Measurements from ENCODE around the gene UQCRC2.
"Not testable (repeated sequence)": the region's sequence is repeated elsewhere in the genome, so short reads cannot be mapped to it uniquely, and the experiment has no call there.

UQCRC2 gene

DNA sequence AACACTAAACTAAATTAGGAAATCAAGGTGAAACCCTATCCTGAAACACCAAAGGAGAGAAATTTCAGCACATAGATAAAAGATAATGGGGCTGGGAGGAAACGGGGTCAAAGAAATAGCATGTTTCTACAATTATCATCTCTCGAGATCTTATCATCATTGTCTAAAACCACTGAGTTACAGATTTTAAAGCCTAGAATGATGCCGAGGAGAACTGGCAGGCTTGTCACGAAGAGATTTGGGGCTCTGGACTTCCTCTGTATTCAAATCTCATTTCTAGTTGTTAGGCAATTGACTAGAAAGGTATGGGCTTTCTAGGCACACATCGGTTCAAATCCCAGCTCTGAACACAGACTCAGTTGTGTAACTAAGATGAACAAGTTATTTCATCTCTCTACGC lies 38.5 kb downstream of the UQCRC2 start:
- DNase-seq (ENCODE audit: insufficient read length, low spot score) (no peak), FAIRE-seq (no peak)
- no peak for TF ChIP-seq POLR2AphosphoS5 (IDR thresholded peaks at IDR 0.05; ENCODE audit: low read depth, low read length)
- no peak for TF ChIP-seq POU2F2 (IDR thresholded peaks at IDR 0.05; ENCODE audit: low read depth, low read length)

DNA sequence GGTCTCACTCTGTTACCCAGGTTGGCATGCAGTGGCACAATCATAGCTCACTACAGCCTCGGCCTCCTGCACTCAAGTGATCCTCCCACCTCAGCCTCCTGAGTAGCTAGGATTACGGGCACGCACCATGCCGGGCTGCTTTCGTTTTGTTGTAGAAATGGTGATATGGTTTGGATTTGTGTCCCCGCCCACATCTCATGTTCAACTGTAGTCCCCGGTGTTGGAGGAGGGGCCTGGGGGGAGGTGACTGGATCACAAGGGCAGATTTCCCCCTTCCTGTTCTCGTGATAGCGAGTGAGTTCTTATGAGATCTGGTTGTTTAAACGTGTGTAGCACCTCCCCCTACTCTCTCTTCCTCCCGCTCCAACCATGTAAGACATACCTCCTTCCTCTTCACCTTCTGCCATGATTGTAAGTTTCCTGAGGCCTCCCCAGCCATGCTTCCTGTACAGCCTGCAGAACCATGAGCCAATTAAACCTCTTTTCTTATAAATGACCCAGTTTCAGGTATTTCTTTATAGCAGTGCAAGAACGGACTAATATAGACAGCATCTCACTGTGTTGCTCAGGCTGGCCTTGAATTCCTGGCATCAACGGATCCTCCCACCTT lies 41.8 kb downstream of the UQCRC2 start:
- FAIRE-seq = no peak
- DNase-seq (ENCODE audit: insufficient read length, low spot score) = no peak
- TF ChIP-seq PAX5 (IDR thresholded peaks at IDR 0.05; ENCODE audit: insufficient read depth, low read length, severe bottlenecking) = no peak
- no peak for TF ChIP-seq TAF1 (IDR thresholded peaks at IDR 0.05; ENCODE audit: low read depth, low read length)
- TF ChIP-seq SPI1 (IDR thresholded peaks at IDR 0.05; ENCODE audit: low read depth, low read length) = no peak
- no peak for TF ChIP-seq POU2F2 (IDR thresholded peaks at IDR 0.05; ENCODE audit: low read depth, low read length)
- no peak for TF ChIP-seq POLR2A (IDR thresholded peaks at IDR 0.05; ENCODE audit: low read depth, low read length)
- no peak for TF ChIP-seq POLR2AphosphoS5 (IDR thresholded peaks at IDR 0.05; ENCODE audit: low read depth, low read length)

DNA sequence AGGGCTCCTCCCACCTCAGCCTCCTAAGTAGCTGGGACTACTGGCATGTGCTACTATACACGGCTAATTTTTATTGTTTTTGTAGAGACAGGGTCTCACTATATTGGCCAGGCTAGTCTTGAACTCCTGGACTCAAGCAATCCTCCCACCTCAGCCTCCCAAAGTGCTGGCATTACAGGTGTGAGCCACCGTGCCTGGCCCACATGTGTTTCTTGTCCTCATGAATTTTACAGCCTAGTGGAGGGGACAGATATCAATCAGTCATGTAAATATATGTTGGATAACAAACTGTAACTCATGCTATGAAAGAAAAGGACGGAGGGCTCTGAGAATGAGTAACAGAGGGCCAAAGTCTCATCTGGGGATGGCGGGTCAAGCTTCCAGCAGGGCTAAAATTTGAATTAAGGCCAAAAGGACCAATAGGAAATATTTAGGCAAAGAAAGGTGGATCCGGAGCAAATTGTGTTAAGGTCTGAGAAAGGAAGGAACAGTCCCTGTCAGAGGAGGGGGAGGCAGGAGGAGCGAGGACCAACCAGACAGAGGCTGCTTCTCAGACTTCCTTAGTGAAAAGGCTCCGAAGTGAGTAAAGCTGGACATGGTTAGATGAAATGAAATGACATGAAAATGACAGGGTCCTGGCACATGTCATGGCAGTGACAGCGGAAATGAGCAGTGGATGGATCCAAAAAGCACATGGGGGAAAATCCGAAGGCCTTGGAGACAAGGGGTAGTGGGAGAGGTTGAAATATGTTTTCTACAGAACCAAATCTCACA lies 43.9 kb downstream of the UQCRC2 start:
- DNase-seq (ENCODE audit: insufficient read length, low spot score) = no peak
- no peak for FAIRE-seq
- TF ChIP-seq PAX5 (IDR thresholded peaks at IDR 0.05; ENCODE audit: insufficient read depth, low read length, severe bottlenecking) (no peak), POU2F2 (IDR thresholded peaks at IDR 0.05; ENCODE audit: low read depth, low read length) (no peak), SPI1 (IDR thresholded peaks at IDR 0.05; ENCODE audit: low read depth, low read length) (no peak), POLR2A (IDR thresholded peaks at IDR 0.05; ENCODE audit: low read depth, low read length) (no peak)

DNA sequence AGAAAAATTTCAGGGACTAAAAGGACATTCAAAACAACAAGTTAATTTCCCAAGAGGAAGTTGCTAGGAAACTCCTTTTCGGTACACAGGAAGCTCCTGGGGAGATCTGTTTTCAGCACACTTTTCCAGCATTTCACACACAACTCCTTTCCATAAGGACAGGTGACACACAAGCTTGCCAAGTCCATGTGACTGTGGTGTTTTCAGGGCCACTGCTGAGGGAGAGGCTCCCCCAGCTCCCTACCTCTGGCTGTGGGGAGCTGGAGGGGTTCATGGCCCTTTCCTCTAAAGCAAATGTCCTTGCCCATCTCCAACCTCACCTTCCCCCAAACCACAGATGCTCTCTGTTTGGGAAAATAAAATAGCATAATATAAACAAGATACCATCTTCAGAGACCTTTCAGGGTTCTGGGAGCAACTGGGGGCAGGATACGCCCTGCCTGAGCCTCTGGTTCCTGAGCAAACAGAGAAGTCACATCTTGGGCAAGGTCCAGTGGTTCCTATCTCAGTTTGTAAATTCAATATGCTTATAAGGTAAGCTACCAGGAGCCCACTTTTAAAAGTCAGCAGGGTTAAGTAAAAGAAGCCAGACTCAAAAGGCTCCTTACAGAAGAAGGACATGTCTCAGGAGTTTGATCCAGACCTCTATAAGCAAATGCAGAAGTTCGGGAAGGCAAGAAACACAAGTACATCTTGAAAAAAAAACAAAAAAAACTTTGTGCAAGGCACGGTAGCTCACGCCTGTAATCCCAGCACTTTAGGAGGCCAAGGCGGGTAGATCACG lies 44.7 kb downstream of the UQCRC2 start:
- TF ChIP-seq TAF1 (IDR thresholded peaks at IDR 0.05; ENCODE audit: low read depth, low read length) (no peak), SPI1 (IDR thresholded peaks at IDR 0.05; ENCODE audit: low read depth, low read length) (no peak), POLR2A (IDR thresholded peaks at IDR 0.05; ENCODE audit: low read depth, low read length) (no peak)
- FAIRE-seq = no peak
- no peak for DNase-seq (ENCODE audit: insufficient read length, low spot score)

DNA sequence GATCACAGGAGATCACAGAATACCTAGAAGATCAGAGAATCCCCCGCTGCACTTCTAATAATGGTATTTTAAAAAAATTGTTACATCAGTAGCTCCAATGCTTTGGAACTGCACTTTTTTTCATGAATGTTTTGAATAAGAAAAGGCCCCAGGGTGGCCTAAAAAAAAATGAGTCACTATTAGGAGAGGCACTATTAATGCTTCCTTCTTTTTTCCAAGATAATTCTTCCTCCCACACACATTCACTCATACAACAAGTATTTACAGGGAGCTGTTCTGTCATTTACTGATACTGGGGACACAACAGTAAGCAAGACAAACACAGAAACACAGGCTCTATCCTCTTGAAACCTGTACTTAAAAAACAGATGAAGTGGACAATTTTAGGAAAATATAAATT lies 48.4 kb downstream of the UQCRC2 start:
- no peak for FAIRE-seq

DNA sequence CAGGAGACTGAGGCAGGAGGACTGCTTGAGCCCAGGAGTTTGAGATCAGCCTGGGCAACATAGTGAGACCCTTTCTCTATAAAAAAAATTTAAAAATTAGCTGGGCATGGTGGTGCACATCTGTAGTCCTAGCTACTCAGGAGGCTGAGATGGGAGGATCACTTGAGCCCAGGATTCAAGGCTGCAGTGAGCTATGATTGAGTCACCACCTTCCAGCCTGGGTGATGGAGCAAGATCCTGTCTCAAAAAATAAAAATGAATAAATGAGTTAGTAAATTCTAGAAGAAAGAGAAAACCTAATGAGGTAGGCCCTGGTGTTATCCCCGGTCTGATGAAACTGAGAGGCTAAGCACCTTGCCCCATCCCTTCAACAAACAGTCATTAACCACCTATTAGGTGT lies 48.9 kb downstream of the UQCRC2 start:
- DNase-seq (ENCODE audit: insufficient read length, low spot score); FAIRE-seq: not testable (repeated sequence)

More for the DNA sequence above, 48.4 kb downstream of the UQCRC2 start:
- no peak for TF ChIP-seq PAX5 (IDR thresholded peaks at IDR 0.05; ENCODE audit: insufficient read depth, low read length, severe bottlenecking)
- TF ChIP-seq TAF1 (IDR thresholded peaks at IDR 0.05; ENCODE audit: low read depth, low read length) = no peak
- no peak for TF ChIP-seq POU2F2 (IDR thresholded peaks at IDR 0.05; ENCODE audit: low read depth, low read length)
- no peak for TF ChIP-seq POLR2A (IDR thresholded peaks at IDR 0.05; ENCODE audit: low read depth, low read length)
- no peak for TF ChIP-seq SPI1 (IDR thresholded peaks at IDR 0.05; ENCODE audit: low read depth, low read length)
- TF ChIP-seq POLR2AphosphoS5 (IDR thresholded peaks at IDR 0.05; ENCODE audit: low read depth, low read length) = no peak
- DNase-seq (ENCODE audit: insufficient read length, low spot score) = no peak

DNA sequence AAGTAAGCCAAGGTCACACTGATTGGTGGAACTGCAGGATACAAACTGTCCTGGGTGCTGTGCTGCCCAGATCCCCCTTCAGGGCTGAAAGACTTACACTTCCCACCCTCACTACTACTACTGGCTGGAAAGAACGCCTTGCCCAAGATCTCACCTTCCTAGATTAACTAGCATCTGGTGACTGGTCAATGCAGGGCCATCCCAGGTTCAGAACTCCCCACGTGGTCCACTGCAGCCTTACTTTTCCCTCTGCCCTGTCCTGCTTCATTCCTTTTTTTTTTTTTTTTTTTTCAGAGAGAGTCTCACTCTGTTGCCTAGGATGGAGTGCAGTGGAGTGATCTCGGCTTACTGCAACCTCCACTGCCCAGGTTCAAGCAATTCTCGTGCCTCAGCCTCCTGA lies 50.0 kb downstream of the UQCRC2 start:
- no peak for FAIRE-seq
- TF ChIP-seq POLR2AphosphoS5 (IDR thresholded peaks at IDR 0.05; ENCODE audit: low read depth, low read length) (no peak), PAX5 (IDR thresholded peaks at IDR 0.05; ENCODE audit: insufficient read depth, low read length, severe bottlenecking) (no peak), SPI1 (IDR thresholded peaks at IDR 0.05; ENCODE audit: low read depth, low read length) (no peak), POLR2A (IDR thresholded peaks at IDR 0.05; ENCODE audit: low read depth, low read length) (no peak), TAF1 (IDR thresholded peaks at IDR 0.05; ENCODE audit: low read depth, low read length) (no peak), POU2F2 (IDR thresholded peaks at IDR 0.05; ENCODE audit: low read depth, low read length) (no peak)

DNA sequence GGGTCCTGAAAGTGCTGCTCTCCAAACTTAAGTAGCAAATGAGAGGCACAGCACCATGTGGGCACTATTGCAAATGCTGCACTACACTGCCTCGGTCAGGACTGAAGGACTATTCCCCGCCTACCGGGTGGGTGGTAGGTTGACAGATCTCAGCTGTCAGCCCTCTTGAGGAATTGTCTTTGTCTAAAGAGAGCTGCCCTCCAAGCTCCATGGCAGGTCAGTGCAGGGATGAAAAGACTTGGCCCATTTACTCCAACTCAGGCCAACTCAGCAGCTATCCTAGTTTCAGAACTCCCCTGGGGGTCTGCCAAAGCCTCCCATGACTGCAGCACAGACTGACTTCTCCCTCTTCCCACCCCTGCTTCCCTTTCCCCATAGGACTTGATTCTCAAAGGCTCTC lies 51.2 kb downstream of the UQCRC2 start:
- no peak for TF ChIP-seq TAF1 (IDR thresholded peaks at IDR 0.05; ENCODE audit: low read depth, low read length)
- no peak for TF ChIP-seq POLR2A (IDR thresholded peaks at IDR 0.05; ENCODE audit: low read depth, low read length)
- TF ChIP-seq PAX5 (IDR thresholded peaks at IDR 0.05; ENCODE audit: insufficient read depth, low read length, severe bottlenecking) = no peak
- no peak for TF ChIP-seq POLR2AphosphoS5 (IDR thresholded peaks at IDR 0.05; ENCODE audit: low read depth, low read length)
- no peak for TF ChIP-seq POU2F2 (IDR thresholded peaks at IDR 0.05; ENCODE audit: low read depth, low read length)
- no peak for TF ChIP-seq SPI1 (IDR thresholded peaks at IDR 0.05; ENCODE audit: low read depth, low read length)
- no peak for DNase-seq (ENCODE audit: insufficient read length, low spot score)
- no peak for FAIRE-seq

More for the DNA sequence above, 50.0 kb downstream of the UQCRC2 start:
- DNase-seq (ENCODE audit: insufficient read length, low spot score) = no peak

DNA sequence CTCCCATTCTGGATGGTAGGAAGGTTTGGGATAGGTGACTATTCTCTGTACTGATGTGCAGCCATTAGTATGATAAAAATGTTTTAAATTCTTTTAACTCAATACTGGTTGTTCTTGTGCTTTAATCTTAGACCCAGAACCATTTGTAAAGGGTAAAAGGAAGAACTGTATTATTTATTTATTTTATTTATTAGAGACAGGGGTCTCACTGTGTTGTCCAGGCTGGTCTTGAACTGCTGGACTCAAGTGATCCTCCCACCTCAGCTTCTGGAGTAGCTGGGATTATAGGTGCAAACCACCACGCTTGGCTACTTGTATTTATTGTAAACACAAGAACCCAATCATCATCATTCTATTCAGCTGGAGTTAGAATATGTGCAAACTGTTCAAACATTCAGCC lies 52.6 kb downstream of the UQCRC2 start:
- no peak for DNase-seq (ENCODE audit: insufficient read length, low spot score)
- TF ChIP-seq POLR2AphosphoS5 (IDR thresholded peaks at IDR 0.05; ENCODE audit: low read depth, low read length) (no peak), TAF1 (IDR thresholded peaks at IDR 0.05; ENCODE audit: low read depth, low read length) (no peak), SPI1 (IDR thresholded peaks at IDR 0.05; ENCODE audit: low read depth, low read length) (no peak), POLR2A (IDR thresholded peaks at IDR 0.05; ENCODE audit: low read depth, low read length) (no peak), PAX5 (IDR thresholded peaks at IDR 0.05; ENCODE audit: insufficient read depth, low read length, severe bottlenecking) (no peak), POU2F2 (IDR thresholded peaks at IDR 0.05; ENCODE audit: low read depth, low read length) (no peak)
- FAIRE-seq = no peak

DNA sequence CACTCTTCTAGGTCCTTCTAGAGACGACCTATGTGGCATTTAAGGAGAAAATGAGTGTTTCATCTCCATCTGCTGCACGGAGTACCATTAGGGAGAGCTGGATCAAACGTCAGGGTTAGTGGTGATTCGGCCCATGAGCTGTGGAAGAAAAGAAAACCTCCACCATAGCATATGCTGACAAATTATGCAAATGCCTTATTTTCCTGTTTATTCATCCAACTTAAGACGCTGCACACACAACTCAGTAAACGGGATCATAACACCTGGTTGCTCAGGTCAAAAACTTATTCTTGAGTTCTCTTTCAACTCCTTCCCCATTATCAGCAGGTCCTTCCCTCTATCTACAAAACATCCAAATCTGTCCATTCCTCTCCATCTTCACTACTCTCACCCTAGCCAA lies 53.5 kb downstream of the UQCRC2 start:
- DNase-seq (ENCODE audit: insufficient read length, low spot score) (no peak), FAIRE-seq (no peak)
- TF ChIP-seq PAX5 (IDR thresholded peaks at IDR 0.05; ENCODE audit: insufficient read depth, low read length, severe bottlenecking) = no peak
- TF ChIP-seq POU2F2 (IDR thresholded peaks at IDR 0.05; ENCODE audit: low read depth, low read length) = no peak
- no peak for TF ChIP-seq POLR2A (IDR thresholded peaks at IDR 0.05; ENCODE audit: low read depth, low read length)
- no peak for TF ChIP-seq POLR2AphosphoS5 (IDR thresholded peaks at IDR 0.05; ENCODE audit: low read depth, low read length)
- TF ChIP-seq TAF1 (IDR thresholded peaks at IDR 0.05; ENCODE audit: low read depth, low read length) = no peak
- TF ChIP-seq SPI1 (IDR thresholded peaks at IDR 0.05; ENCODE audit: low read depth, low read length) = no peak
